HG03460 (cell line): ENCODE measurements around the gene CDR2L.
"Not testable (repeated sequence)": the region's sequence is repeated elsewhere in the genome, so short reads cannot be mapped to it uniquely, and the experiment has no call there.

ENCODE experiments used
- ATAC-seq: cut with Tn5 transposase; IDR thresholded peaks from one replicate; pipeline ENCODE4 v1.9.1; 2021; ENCODE audit not compliant: unreplicated experiment

The CDR2L gene

GRCh38 chr17:75006653-75007052, 19.2 kb downstream of the CDR2L start:
- no peak for ATAC-seq

- no peak for ATAC-seq
These were observed 20.9 kb downstream of the CDR2L start for GRCh38 chr17:75008373-75008772.

- no peak for ATAC-seq
These were observed 21.8 kb downstream of the CDR2L start for GRCh38 chr17:75009139-75009724.

DNA sequence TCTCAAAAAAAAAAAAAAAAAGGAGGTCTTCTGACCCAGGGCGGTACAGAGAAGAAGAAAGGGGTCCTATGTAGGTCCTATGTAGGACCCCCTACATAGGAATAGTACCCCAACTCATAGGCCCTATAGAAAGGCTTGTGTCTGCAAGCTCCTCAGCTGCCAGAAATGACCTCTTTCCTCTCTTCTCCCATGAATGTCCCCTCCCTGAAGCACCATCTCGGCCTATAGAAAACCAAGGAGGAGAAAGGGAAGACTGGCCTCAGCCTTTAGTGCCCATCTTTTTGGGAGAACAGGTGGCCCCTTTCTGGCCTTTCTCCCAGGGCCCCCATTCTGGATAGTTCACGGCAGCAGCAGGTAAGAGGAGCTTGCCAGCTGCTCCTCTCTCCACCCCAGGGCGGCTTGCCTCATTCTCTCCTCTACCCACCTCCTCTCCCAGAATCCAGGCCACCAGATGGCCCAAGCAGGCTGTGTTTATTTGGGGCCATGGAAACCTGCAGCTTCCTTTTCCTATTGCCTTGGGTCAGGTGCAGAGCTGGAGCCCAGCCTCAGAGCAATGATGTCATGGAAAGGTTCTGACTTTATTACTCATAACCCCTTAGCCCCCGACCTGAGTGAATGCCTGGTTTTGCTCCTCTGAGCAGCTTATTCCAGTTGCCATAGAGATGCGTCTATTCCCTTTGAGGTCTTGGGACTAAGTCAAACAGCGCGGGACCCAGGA, 23.4 kb downstream of the CDR2L start:
- no peak for ATAC-seq

GRCh38 chr17:75011401-75012095, 24.1 kb downstream of the CDR2L start:
- no peak for ATAC-seq

DNA sequence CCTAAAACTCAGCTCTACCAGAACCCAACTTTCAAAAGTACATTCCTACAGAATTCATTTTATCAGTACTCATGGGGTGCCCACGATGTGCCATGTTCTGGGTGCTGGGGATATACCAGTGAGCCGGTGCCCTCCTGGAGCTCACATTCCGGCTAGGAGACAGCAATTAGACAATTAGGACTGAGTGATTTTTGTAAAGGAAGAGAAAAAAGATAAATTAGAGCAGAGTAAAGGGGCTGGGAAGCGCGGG, 24.6 kb downstream of the CDR2L start:
- no peak for ATAC-seq

DNA sequence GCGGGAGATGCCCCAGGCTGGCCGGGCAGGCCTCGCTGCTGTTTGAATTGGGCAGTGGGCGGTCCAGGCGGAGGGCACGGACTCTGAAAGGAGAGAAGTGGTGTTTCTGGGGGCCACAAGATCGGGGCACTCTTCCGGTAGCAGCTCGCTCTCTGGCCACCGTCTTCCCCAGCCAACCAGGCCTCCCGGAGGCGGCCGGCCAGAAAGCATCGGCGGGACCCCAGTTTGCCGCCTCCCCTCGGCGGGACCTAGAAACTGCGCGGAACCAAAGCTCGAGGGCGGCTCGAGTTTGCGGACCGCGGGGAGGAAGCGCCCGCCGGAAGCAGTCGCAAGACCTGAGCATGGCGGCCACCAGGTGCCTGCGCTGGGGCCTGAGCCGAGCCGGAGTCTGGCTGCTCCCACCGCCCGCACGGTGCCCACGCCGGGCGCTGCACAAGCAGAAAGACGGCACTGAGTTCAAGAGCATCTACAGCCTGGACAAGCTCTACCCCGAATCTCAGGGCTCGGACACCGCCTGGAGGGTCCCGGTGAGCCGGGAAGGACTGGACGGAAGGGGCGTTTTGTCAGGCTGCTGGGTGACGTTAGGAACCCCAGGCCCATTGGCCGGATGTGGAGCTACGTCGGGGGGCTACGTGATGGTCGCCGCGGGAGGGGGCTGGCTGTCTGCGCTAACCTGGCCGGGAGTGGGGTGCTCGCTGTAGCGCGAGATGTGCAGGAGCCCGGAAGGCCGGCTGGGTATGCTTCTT, 25.1 kb downstream of the CDR2L start, which contains the start of gene MRPL58:
Gene MRPL58, plus strand, starts transcription at position 325 of the 746 bp plus-strand sequence. Its CDS starts 17 bp downstream, at position 342.
- ATAC-seq = peak; percentile 83

- ATAC-seq = no peak
These were observed 25.7 kb downstream of the CDR2L start for GRCh38 chr17:75013092-75013559.

DNA sequence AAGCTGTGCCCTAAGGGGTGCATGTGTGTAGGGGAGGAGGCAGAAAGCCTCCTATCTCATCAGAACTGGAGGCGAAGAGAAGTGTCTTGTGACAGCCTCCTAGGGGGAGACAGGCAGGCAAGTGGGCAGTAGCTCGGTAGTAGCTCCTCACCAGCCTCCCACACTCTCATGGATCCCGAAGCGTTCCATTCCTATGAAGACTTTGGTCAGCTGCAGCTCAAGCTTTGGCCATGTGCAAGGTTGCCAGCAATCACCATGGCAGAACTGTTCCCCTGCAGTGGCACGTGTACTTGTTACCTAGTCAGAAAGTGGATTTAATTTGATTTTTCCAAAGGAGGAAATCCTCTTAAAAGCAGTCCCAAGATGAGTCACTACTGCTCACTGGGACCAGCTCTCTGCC, 31.7 kb downstream of the CDR2L start:
- no peak for ATAC-seq

DNA sequence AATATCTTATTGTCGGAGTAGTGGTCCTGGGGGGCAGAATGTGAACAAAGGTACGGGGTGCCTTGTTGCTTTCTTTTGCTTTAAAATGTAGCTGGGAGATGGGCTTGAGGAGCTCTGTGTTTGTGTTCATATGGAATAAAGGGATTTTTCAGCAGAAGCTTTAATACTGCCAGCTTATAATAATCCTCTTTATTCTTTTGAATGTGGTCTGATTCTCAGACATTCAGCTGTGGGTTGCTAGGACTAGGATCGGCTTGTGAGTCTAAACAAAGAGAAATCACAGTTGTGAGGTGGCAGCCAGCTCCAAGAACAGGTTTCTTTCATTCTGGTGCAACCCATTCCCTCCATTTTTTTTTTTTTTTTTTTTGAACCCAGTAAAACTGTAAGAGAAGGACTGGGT, 32.3 kb downstream of the CDR2L start:
- ATAC-seq = no peak

DNA sequence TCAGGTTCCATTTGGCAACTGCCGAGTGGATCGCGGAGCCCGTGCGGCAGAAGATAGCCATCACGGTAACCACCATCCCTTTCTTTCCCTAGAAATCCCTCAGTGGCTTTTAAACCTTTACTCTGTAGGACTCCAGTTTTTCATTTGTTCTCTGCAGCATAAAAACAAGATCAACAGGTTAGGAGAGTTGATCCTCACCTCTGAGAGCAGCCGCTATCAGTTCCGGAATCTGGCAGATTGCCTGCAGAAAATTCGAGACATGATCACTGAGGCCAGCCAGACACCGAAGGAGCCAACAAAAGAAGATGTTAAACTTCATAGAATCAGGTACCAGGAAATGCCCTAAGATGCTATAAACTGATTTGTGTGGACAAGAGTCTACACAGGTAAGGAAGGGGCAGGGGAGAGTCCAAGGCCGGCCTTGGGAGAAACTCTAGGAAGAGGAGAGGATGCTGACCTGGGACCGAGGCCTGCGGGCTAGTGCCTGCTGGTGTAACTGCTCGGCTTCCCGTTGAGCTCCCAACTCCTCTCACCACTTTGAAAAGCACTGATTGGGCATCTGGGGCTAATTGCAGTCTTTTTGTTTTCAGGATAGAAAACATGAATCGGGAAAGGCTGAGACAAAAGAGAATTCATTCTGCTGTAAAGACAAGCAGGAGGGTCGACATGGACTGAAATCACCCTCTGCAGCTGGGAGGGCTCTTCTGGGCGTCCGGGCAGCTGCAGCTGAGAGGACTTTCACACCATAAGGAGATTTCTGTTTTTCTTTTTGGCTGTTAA, 33.1 kb downstream of the CDR2L start:
- ATAC-seq = no peak

DNA sequence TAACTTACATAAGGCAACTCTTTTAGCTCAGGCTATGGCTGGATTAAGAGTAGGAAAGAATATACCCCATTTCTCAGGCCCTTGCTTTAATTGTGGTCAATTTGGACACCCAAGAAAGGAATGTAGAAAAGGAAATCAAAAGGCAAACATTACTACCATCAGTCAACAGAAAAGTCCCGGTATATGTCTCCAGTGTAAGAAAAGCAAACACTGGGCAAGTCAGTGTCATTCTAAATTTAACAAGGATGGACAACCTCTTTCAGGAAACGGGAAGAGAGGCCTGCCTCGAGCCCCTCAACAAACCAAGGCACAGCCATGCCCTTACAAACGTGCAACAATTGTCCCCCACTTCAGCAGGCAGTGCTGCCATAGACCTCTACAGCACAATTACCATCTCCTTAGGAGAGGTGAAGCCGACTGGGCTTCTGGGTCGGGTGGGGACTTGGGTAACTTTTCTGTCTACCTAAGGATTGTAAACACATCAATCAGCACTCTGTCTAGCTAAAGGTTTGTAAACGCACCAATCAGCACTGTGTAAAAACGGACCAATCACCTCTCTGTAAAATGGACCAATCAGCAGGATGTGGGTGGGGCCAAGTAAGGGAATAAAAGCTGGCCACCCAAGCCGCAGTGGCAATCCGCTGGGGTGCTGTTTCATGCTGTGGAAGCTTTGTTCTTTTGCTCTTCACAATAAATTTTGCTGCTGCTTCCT, 37.4 kb downstream of the CDR2L start:
- no peak for ATAC-seq

GRCh38 chr17:75025398-75025734, 37.9 kb downstream of the CDR2L start:
- ATAC-seq = not testable (repeated sequence)

DNA sequence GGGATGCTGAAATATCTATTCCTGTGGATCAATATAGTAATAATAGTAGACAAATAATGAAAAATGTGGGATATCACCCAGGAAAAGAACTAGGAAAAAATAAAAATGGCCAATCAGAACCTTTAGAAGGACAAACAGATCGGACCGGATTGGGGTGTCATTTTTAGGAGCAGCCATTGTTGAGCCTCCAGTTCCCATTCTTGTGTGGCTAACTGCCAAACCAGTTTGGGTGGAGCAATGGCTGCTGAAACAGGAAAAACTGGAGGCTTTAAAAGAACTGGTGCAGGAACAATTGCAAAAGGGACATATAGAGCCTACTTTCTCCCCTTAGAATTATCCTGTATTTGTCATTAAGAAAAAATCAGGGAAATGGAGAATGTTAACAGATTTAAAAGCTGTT, 39.2 kb downstream of the CDR2L start:
- ATAC-seq = not testable (repeated sequence)

DNA sequence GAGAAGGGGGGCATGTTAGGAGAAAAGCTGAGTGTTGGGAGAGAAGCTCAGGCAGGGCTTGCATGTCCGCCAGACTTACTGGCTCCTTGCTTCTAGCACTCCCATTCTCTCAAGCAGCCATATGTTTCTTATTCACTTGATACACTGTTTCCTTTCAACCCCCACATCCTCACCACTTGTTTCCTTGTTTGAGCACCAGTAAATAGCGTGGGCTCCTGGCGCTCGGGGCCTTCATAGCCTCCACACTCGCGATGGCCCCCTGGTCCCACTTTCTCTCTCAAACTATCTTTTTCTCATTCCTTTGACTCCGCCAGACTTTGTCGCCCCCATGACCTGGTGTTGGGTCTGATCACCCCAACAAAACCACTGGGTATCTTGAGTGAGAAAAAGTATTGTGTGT, 42.7 kb downstream of the CDR2L start:
- no peak for ATAC-seq

- ATAC-seq = no peak
These were observed 44.7 kb downstream of the CDR2L start for GRCh38 chr17:75031972-75032719.

GRCh38 chr17:75032720-75033280, 45.4 kb downstream of the CDR2L start:
- ATAC-seq = no peak

DNA sequence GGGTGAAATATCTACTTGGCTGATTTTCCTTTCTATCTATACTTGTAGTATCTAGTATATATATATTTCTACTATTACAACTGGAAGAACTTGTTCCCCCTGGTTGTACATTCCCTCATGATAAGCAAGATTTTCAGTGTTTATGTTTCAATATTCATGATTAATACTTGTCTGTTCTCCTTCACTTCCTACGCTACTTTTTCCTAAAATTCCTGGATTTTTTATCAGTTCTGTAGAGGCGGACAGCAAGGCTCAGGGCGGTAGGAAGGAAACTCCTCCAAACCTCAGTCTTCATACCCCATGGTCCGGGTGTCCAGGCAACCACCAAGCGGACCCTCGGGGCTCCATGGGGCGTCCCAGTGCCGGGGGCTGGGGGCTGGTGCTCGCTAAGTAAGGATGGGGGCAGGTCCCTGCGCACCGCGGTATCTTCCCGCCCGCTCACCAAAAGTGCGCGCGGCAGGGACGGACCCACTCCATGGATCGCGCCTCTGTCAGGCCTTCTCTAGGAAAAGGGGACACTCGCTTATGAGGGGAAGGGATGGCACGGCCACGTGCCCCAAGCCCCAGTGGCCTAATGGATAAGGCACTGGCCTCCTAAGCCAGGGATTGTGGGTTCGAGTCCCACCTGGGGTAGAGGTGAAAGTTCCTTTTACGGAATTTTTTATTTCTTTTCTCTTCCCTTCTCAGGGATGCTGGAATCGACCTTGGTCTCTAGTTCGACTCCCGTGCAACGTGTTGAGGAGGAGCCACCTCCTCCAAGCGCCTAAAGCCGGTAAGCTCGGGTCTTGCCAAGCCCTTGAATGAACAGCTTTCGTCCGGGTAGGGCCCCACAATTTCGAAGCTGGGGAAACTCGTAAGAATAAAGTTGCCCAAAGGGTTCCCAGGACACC, 46.2 kb downstream of the CDR2L start:
- ATAC-seq = peak; percentile 35
